ENCODE results near the gene SLC13A5. TPM values are rescaled to one million over a fixed set of nuclear protein-coding genes. Genes with fewer than 3 reads are reported as not detected.

Gene SLC13A5
- polyA plus RNA-seq, 3 donors, result not detected

DNA sequence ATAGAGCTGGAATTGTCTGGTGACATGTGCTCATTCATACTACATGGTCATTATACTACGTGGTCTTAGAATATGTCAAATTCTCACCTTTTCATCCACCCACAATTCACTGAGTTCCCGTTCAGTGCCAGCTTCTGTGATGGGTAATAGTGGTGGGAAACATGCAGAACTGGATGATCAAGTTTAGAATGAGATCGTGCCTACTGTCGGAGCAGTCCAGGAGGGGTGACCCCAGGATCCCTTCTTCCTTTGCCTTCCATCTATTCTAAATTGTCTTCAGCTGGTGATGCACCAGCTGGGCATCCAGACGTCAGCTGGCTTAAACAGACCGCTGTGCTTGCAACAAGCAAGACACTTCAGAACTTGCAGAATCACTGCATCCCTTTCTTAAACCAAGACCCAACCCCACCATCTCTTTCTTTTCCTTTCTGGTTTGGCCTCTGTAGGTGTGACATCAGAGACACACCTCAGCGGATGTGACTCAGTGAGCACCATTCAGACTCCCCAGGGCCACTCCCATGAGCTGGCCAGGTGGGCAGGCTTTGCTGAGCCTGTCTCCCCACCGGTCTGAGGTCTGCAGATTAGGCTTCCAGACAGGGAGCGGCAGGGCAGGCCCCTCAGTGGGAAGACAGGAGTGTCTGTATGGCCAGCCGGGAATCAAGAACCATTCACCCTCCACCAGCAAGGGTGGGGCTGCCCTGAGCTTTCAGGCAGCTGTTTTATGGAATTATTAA is 43.5 kb downstream of the SLC13A5 start:
- intact Hi-C loops (cut with micrococcal nuclease), result loop anchor here in 1 of 2 donors (10.0 kb wide), 1 partner anchor 325 kb away; the partner anchor contains the start of gene ALOX12
- Mint-ChIP-seq H3K4me3 (no peak overlapping the region), H3K27ac (no peak overlapping the region), H3K4me1 (peaks cover 2% of the 10 kb centered on the region), H3K9me3 (no peaks in the 10 kb centered on the region), H3K27me3 (ENCODE audit: low read depth in 3 of 3) (peaks cover 23 to 48% (median 48%) of the 10 kb centered on the region in 3 donors), H3K36me3 (no peaks in the 10 kb centered on the region)
- Histone ChIP-seq H3K9ac (ENCODE audit: insufficient read depth, low read length, poor library complexity, severe bottlenecking) (no peak overlapping the region), H3K4me3 (replicated peaks in 1 of 3; ENCODE audit: low read depth in 2 of 3, low read length in 3 of 3) (no peak overlapping the region), H3K4me1 (ENCODE audit: control insufficient read depth in 1 of 2, insufficient read depth in 2 of 2, low read length in 2 of 2) (no peaks in the 10 kb centered on the region), H3K79me2 (ENCODE audit: insufficient read depth, low read length) (no peaks in the 10 kb centered on the region), H2AFZ (ENCODE audit: insufficient read depth, low read depth, low read length, poor library complexity, severe bottlenecking) (no peak overlapping the region), H3K9me3 (replicated peaks in 1 of 2; ENCODE audit: control insufficient read depth in 1 of 2, insufficient read depth in 1 of 2, low read length in 2 of 2) (no peaks in the 10 kb centered on the region), H3K4me2 (replicated peaks; ENCODE audit: extremely low read depth, low read length, poor library complexity, severe bottlenecking) (no peak overlapping the region), H3K27ac (ENCODE audit: low read depth in 1 of 2, low read length in 2 of 2) (no peak overlapping the region), H4K20me1 (ENCODE audit: insufficient read depth, low read length) (no peaks in the 10 kb centered on the region), H3K27me3 (ENCODE audit: control insufficient read depth in 2 of 2, insufficient read depth in 2 of 2, low read length in 2 of 2) (peaks cover 0 to 18% of the 10 kb centered on the region in 2 donors), H3K36me3 (replicated peaks in 1 of 2; ENCODE audit: control insufficient read depth in 1 of 2, insufficient read depth in 2 of 2, low read length in 2 of 2) (no peaks in the 10 kb centered on the region)
- TF ChIP-seq, protein P1, sequence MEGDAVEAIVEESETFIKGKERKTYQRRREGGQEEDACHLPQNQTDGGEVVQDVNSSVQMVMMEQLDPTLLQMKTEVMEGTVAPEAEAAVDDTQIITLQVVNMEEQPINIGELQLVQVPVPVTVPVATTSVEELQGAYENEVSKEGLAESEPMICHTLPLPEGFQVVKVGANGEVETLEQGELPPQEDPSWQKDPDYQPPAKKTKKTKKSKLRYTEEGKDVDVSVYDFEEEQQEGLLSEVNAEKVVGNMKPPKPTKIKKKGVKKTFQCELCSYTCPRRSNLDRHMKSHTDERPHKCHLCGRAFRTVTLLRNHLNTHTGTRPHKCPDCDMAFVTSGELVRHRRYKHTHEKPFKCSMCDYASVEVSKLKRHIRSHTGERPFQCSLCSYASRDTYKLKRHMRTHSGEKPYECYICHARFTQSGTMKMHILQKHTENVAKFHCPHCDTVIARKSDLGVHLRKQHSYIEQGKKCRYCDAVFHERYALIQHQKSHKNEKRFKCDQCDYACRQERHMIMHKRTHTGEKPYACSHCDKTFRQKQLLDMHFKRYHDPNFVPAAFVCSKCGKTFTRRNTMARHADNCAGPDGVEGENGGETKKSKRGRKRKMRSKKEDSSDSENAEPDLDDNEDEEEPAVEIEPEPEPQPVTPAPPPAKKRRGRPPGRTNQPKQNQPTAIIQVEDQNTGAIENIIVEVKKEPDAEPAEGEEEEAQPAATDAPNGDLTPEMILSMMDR (IDR thresholded peaks at IDR 0.05), result no peak
- WGBS (ENCODE audit: insufficient coverage), result 91% methylated on average over 6 of the region's 10 CpGs
- DNase-seq, result no peak

DNA sequence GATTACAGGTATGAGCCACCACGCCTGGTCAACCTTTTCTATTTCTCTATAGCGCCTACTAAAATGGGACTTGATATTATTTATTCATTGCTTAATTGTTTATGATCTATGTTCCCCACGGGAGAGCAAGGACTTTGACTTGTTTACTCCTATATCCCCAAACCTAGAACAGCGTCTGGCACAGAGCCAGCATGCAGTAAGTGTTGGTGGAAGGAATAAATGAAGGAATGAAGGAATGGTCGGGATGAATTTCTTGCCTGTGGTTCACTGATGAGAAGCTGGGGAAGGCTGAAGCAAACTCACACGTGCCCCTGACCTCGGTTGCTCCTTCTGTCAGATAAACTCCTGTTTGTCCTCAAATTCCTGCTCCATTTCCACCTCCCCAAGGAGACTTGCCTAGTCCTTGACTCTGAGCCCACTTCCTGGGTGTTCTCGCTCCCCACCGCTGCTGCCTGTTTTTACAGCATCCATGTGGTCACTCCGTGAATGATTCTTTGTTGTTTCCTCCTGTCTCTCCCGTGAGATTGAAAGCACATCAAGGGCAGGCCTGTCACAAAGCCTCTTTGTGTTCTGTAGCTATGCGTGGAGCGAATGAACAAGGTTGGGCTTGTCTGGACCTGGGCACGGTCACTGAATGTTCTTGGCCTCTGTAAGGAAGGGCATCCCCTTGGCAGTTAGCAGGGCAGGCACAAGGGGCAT is 44.3 kb downstream of the SLC13A5 start:
- no peaks in the 10 kb centered on the region for H3K9me3 ChIP-seq (replicated peaks in 1 of 2; ENCODE audit: control insufficient read depth in 1 of 2, insufficient read depth in 1 of 2, low read length in 2 of 2)
- TF ChIP-seq, protein P1 (IDR thresholded peaks at IDR 0.05), result no peak
- H3K9ac ChIP-seq (ENCODE audit: insufficient read depth, low read length, poor library complexity, severe bottlenecking), result no peak overlapping the region
- Mint-ChIP-seq H3K27me3 (ENCODE audit: low read depth in 3 of 3) (peaks cover 24 to 50% (median 49%) of the 10 kb centered on the region in 3 donors), H3K4me3 (no peak overlapping the region), H3K36me3 (no peaks in the 10 kb centered on the region), H3K27ac (no peak overlapping the region), H3K9me3 (no peaks in the 10 kb centered on the region), H3K4me1 (peaks cover 2% of the 10 kb centered on the region)
- H2AFZ ChIP-seq (ENCODE audit: insufficient read depth, low read depth, low read length, poor library complexity, severe bottlenecking), result no peak overlapping the region
- DNase-seq, result no peak
- no peaks in the 10 kb centered on the region for H3K79me2 ChIP-seq (ENCODE audit: insufficient read depth, low read length)
- H3K27ac ChIP-seq (ENCODE audit: low read depth in 1 of 2, low read length in 2 of 2), result no peak overlapping the region
- no peaks in the 10 kb centered on the region for H3K36me3 ChIP-seq (replicated peaks in 1 of 2; ENCODE audit: control insufficient read depth in 1 of 2, insufficient read depth in 2 of 2, low read length in 2 of 2)
- H3K4me2 ChIP-seq (replicated peaks; ENCODE audit: extremely low read depth, low read length, poor library complexity, severe bottlenecking), result no peak overlapping the region
- H4K20me1 ChIP-seq (ENCODE audit: insufficient read depth, low read length), result no peaks in the 10 kb centered on the region
- no peaks in the 10 kb centered on the region for H3K4me1 ChIP-seq (ENCODE audit: control insufficient read depth in 1 of 2, insufficient read depth in 2 of 2, low read length in 2 of 2)
- no peak overlapping the region for H3K4me3 ChIP-seq (replicated peaks in 1 of 3; ENCODE audit: low read depth in 2 of 3, low read length in 3 of 3)
- H3K27me3 ChIP-seq (ENCODE audit: control insufficient read depth in 2 of 2, insufficient read depth in 2 of 2, low read length in 2 of 2), result peaks cover 0 to 18% of the 10 kb centered on the region in 2 donors
- WGBS (ENCODE audit: insufficient coverage), result 92% methylated on average over 8 of the region's 14 CpGs
- intact Hi-C loops (cut with micrococcal nuclease), result loop anchor here in 1 of 2 donors (10.0 kb wide), 1 partner anchor 326 kb away; the partner anchor contains the start of gene ALOX12
